T47D (cell line): ENCODE data around the gene CUL7.
A peak's percentile ranks its signal among the peaks of the same experiment; 100 is the strongest.
"Not testable (repeated sequence)": the region's sequence is repeated elsewhere in the genome, so short reads cannot be mapped to it uniquely, and the experiment has no call there.

Source experiments
- DNase-seq, 2 experiments: peaks; one replicate each; pipeline versions ENCODE4 v3.0.0 to v3.0.0-alpha.2; 2011 to 2012; ENCODE audit warnings: low read depth in 1 of 2, low spot score in 1 of 2
- JUND ChIP-seq: IDR thresholded peaks from 2 replicates; pipeline ENCODE4 v1.6.1; 2012; ENCODE audit warnings: low read depth
- in situ Hi-C: cut with HindIII; loops from 2 replicates; pipeline ENCODE4 v1.10.0; 2016; ENCODE audit warnings: low sequenced_read_pairs, low pct_unique_long_range_greater_than_20kb

CUL7 gene

DNA sequence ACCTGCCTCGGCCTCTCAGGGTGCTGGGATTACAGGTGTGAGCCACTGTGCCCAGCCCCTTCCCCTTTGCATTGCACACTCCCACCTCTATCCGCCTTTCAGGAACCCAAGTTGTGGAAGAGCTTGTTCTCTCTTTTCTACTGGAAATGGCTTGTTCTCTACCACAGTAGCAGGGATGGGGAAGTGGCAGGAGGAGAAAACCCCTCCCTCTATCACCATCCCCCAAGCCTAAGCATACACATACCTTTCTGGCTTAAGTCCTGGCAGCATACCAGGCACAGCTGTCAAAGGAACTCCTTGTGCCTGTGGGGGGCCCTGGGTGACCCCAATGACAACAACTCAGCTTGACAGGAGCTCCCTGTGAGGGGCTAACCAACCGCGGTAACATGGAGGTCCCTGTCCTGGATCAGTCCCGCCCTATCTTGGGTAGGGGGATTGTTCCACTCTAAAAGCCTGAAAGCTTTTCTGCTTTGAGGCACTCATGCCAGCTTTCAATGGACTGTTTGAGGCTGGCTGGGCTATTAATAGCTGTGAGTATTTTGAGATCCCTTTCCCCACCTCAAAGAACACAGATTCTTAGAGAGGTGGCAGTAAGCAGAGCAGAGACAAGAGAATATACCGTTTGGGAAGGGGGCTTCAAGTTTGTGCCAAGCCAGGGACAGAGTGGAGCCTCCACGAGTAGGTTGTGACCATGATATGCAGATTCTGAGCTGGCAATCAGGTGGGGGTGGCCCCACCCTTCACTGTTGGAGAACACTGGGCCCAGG lies 37.3 kb downstream of the CUL7 start:
- in situ Hi-C loops, result no loop called here
- TF ChIP-seq JUND, result no peak
- DNase-seq, result no peak

DNA sequence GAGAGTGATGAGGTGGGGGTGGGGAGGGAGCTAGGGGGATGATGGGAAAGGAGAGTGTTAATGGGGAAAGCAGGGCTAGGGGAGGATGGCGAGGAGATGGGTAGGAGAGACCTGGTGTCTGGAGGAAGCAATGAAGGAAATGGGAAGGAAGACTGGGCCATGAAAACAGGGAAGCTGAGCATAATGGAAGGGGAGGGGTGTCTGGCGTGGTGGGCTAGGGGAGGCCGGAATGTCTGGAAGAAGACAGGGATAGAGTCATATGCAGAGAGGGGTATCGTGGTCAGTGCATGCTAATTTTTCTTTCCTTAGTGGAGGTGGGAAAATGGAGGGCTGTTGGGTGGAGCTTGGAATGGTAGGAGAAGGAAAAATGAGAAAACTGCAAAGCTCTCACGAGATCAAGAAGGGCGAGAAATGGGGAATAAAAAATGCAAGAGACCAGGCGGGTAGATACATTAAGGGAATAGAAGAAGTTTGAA lies 39.2 kb downstream of the CUL7 start:
- DNase-seq, result peak; percentile 23 to 25
- no peak for TF ChIP-seq JUND
- in situ Hi-C loops, result no loop called here

DNA sequence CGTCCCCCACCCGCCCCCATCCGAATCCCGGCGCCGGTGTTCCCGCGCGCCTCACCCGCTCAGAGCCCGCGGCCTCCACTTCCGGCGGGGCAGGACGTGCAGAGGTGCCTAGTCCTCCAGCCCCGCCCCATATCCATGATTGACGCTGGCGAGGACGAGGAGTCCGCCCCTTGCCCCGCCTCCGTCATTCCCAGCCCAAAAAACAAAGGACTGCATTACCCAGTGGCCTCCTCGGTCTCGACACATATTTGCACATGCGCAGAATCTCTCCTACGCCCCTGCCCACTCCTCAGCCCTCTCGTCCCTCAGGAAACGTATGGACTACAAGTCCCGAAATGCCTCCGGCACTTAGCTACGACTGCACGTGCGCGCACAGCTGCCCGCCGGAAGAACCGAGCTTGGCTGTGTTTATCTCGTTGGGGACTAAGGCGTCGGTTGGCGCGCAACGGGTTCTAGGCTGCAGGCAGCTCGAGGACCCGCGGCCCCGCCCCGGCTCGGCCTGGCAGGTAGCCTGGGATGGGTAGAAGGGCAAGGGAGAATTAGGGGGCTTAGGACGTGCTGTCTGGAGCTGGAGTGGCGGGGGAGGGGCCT lies 39.7 kb downstream of the CUL7 start, which contains the start of the genes KLHDC3 and MEA1:
Gene KLHDC3, plus strand, starts transcription at position 407 of the 591 bp plus-strand sequence. CDS start 2,944 bp downstream, outside the sequence.
Gene MEA1, minus strand, starts transcription at position 104 of the 591 bp plus-strand sequence. CDS start 133 bp downstream, outside the sequence.
- in situ Hi-C loops, result no loop called here
- peak; percentile 97 to 100 for DNase-seq
- TF ChIP-seq JUND, result no peak

- in situ Hi-C loops, result no loop called here
- TF ChIP-seq JUND, result no peak
- DNase-seq, result no peak
Observed at GRCh38 chr6:43013097-43013842, 40.4 kb downstream of the CUL7 start.

GRCh38 chr6:43012364-43012763 lies 41.3 kb downstream of the CUL7 start:
- DNase-seq, result no peak
- TF ChIP-seq JUND, result no peak
- in situ Hi-C loops, result no loop called here

DNA sequence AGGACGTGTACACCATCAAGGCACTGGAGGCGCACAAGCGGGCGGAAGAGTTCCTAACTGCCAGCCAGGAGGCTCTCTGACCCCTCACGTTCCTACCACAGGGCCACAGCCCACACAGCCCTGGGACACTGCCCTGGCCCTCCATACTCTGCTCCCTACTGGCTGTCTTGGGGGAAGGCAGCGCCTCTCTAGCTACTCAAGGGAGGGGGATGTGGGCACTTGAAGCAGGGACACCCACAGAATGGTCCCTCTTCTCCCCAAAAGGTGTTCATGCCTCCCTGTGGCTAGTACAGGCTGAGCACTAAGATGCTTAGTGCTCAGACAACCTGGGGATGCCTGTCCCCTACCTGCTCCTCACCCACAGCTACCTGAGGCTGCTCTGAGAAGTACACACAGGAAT lies 42.4 kb downstream of the CUL7 start:
- in situ Hi-C loops, result no loop called here
- no peak for DNase-seq
- no peak for TF ChIP-seq JUND

DNA sequence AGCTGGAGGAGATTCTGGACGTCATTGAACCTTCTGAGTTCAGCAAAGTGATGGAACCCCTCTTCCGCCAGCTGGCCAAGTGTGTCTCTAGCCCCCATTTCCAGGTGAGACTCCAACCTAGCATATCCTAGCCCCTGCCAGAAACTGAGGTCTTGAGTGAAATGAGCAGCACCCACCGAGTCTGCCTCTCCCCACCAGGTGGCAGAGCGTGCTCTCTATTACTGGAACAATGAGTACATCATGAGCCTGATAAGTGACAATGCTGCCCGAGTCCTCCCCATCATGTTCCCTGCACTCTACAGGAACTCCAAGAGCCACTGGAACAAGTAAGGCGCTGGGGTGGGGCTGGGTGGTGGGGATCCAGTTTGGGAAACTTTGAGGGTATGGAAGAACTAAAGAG lies 44.5 kb downstream of the CUL7 start:
- DNase-seq, result peak in 1 of 2 experiments; percentile 60
- no peak for TF ChIP-seq JUND
- in situ Hi-C loops, result no loop called here

DNA sequence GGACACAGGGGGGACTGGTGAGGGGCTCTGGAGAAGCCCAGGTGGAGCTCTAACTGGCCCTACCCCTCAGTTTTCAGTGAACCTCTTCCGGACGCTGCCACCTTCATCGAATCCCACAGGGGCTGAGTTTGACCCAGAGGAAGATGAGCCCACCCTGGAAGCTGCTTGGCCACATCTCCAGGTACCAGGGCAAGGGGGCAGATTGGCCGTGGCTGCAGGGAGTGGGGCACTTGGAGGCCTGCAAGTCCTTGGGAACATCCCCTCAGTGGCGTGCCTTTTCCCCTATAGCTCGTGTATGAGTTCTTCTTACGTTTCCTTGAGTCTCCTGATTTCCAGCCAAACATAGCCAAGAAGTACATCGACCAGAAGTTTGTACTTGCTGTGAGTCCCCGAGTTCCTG lies 46.5 kb downstream of the CUL7 start:
- DNase-seq, result no peak
- no peak for TF ChIP-seq JUND
- in situ Hi-C loops, result no loop called here

GRCh38 chr6:43006251-43006650 lies 47.4 kb downstream of the CUL7 start:
- in situ Hi-C loops, result no loop called here
- DNase-seq, result no peak
- no peak for TF ChIP-seq JUND

DNA sequence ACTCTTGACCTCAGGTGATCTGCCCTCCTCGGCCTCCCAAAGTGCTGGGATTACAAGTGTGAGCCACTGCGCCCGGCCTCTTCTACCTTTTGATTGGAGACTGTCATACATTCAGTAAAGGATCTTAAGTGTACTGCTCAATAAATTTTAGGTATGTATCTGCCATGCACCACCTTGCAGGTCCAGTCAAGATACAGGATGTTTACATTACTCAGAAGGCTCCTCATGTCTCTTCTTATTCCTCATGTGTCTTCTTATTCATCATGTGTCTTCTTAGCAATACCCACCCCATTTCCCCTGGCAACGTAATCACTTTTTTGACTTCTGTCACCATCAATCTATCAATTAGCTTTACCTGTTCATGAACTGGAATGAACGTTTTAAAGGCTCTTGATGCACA lies 47.8 kb downstream of the CUL7 start:
- no peak for TF ChIP-seq JUND
- DNase-seq, result no peak
- in situ Hi-C loops, result no loop called here

DNA sequence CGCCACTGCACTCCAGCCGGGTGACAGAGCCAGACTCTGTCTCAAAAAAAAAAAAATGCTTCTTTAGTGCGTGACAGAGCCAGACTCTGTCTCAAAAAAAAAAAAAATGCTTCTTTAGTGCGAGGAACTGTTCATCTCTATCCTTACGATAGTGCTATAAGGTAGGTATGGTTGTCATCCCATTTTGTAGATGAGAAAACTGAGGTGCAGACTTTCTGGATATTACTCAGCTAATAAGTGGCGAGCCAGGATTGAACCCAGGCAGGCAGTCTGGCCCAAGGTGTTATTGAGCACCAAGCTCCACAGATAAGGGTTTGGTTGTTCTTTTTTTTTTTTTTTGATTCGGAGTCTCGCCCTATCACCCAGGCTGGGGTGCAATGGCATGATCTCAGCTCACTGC lies 51.8 kb downstream of the CUL7 start:
- TF ChIP-seq JUND, result no peak
- in situ Hi-C loops, result no loop called here
- no peak for DNase-seq

DNA sequence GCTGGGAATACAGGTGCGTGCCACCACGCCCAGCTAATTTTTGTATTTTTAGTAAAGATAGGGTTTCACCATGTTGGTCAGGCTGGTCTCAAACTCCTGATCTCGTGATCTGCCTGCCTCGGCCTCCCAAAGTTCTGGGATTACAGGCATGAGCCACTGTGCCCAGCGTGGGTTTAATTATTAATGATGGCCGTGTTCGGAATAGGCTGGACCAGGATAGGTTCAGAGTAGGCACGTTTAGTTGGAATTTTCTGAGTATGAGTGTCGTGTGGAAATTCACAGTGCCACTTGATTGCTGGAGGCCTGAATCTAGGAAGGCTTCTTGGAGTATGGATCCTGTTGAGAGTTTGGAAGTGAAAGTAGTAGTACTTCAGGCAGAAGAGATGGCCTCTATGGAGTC lies 55.4 kb downstream of the CUL7 start:
- in situ Hi-C loops, DNase-seq: not testable (repeated sequence)

GRCh38 chr6:42996513-42996912 lies 57.1 kb downstream of the CUL7 start:
- TF ChIP-seq JUND, result no peak
- in situ Hi-C loops, result no loop called here
- DNase-seq, result no peak
